NCI-H774 (cell line): ENCODE measurements around the gene ZNF469.

Experiments used
- DNase-seq: peaks from one replicate; lab custom pipeline; 2025; lab: John Stamatoyannopoulos, UW

The ZNF469 gene

DNA sequence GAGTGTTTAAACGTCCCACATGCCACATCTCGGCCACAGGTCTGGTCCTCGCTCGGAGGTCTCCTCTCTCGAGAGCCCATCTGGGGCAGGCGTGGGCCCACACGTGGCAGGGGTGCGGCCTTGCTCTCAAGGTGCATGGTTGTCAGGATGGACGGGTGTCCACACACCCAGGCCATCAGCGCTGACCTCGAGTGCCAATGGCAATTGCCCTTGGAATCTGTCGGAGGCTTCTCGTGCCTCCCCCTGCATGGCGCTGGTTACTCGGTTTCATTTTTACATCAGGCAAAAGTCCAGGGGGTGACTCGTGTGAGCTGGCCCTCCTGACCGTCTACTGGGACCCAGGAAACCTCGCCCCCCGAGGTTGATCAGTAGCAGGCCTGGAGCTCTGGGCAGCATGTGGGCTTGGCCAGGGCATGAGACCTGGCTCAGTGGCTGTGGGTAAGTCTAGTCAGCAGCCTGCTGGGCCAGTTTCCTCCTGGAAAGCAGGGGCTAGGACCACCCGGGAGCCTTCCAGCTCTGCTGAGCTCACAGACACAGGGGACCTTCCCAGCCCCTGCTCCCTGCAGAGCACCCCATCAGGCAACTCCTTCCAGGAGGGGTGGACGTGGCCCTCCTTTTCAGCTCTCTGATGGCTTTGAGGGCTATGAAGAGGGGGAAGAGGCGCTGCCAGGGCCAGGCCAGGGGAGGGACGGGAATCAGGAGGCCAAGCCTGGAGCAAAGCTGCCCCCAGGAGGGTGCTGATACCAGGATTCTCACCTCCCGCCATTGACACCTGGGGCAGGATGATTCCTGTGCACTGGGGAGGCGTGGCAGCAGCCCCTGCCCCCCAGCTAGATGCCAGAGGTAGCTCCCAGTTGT lies 3.7 kb upstream of the ZNF469 start:
- DNase-seq, result no peak

DNA sequence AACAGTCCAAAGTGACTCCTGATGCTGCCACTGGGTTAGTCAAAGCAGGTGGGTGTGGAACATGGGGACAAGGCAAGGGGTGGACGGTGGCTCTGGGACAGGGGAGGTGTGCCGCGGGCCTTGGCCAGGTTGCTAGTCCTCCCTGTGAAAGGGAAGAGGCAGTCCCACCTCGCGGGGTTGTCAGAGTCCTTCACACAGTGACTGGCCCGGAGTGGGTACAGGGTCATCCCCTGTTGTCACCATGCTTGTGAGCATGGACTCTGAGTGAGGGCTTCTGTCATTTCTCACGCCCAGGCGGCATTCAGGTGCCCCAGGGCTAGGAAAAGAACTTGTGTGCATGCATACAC lies 3.1 kb upstream of the ZNF469 start:
- DNase-seq, result no peak

DNA sequence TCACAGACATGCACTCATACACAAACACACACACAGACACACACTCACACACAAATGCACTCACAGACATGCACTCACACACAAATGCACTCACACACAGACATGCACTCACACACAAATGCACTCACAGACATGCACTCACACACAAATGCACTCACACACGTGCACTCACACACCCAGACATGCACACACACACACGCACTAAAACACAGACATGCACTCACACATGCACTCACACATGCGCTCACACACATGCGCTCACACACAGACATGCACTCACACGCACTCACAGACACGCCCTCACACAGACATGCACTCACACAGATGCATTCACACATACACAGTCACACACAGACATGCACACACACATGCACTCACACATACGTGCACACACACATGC lies 2.7 kb upstream of the ZNF469 start:
- no peak for DNase-seq

DNA sequence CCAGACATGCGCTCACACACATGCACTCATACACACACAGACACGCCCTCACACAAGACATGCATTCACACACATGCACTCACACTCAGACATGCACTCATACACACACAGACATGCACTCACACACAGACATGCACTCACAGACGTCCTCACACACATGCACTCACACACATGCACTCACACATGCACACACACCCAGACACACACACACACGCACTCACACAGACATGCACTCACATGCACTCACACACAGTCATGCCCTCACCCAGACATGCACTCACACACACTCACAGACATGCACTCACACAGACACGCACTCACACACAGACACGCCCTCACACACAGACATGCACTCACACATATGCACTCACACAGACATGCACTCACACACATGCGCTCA lies 2.1 kb upstream of the ZNF469 start:
- DNase-seq, result no peak

DNA sequence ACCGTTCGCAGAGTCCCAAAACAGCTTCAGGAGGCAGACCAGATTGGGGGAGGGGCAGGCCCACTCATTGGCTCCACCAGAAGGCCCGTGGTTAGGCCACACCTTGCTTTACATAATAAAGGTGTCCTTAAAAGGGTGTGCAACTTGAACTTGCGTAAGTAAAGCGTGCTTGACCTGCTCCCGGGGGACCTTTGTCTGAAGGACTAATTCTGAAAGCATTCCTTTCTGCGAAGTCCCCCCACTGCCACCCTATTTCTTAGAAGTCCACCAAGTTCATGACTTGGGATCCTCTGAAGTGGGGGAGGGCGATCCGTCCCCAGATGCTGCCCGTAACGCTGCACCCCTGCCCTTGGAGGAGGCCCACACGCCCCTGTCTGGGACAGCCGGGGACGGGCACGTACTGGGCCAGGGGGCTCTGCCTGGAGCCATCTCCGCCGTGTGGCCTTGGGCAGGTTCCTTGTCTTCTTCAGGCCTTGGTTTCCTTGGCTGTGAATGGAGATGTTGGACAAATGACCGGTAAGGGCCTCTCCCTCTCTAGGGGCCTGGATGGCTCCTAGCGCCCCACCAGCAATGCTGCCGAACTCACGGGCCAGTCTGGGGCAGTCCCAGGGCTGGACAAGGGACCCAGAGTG lies 823 bp upstream of the ZNF469 start:
- no peak for DNase-seq

DNA sequence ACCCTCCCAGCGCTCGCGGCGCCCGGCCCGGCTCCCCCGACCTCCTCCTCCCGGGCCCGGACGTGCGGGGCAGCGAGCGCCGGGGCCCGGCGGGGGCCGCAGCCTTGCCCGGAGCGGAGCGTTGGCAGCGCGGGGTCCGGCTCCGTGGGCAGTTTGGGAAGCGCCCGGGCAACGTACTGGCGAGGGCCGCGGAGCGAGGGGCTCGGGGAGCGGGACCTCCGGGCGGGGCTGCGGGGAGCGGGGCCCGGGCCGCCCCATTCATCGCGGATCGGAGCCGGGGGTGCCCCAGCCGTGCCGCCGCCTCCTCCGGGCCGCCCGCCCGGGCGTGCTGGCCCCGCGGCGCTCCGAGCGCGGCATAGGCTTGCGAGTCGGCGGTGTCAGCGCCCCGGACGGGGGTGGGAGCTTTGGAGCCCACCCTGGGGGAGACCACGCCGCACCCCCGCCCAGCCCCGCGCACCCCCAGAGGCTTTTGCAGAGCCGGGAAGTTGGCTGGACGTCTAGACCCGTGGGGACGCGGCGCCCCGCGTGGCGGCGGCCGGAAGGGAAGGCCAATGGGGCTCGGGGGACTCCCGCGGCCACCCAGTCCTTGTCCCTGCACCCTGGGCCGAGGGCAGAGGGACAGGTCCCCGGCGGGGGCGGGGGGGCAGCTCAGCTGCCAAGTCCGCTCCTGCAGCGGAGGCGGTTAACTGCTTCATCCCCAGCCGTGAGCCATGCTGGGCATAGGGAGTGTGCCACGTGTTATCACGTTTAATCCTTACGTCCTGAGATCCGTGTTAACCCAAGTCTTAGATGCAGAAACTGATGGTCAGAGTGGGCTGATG lies 852 bp downstream of the ZNF469 start:
- no peak for DNase-seq

DNA sequence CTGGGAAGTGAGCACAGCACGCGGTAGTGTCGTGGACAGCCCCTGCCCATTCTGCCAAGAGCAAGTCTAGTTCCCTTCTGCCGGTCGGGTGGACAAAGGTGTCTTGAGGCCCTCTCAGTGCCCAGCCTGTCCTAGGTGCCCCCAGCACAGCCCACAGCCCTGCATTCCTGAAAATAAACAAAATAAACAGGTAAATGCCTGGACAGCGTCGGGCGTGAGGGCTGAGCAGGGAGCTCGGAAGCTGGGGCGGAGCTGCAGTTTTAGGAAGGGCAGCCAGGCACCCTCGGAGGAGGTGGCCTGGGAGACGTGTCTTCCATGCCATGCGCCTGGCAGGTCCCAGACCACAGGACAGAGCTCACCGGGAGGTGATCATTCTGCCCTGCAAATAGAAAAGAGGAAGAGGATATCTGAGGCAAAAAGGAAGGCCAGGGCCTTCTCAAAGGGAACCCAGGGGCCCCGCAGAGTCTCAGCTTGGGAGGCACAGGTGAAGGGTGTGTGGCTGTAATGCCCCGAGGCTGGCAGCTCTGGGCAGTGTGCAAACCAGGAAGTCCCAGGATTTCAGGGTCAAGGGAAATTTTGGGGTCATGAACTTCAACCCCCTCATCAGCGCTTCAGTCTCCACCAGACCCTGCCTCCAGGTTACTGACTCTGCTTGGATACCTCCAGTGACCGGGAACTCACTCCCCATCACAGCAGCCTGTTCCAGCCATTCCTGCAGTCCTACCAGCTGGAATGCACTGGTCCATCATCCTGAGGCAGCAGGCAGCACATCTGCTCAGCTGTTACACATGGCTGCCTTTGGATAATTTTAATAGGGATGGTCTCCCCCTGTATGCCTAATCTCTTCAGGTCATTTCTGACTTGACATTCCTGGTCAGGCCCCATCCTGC lies 1.7 kb downstream of the ZNF469 start:
- DNase-seq, result no peak

DNA sequence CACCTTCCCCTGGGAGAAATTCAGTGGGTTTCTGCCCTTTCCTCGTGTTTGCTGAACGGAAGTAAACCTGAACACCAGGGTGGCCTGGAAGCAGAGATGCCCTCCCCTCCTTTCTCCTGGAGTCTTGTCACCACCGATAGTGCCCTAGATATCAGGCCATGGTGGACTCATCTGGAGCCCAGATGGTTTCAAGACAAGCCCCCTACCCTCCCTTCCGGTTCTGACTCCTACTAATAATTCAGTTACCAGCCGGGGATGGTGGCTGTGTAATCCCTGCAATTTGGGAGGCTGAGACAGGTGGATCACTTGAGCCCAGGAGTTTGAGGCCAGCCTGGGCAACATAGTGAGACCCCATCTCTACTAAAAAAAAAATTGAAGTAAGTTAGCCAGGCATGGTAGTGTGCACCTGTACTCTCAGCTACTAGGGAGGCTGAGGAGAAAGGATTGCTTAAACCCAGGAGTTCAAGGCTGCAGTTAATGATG lies 2.4 kb downstream of the ZNF469 start:
- no peak for DNase-seq

DNA sequence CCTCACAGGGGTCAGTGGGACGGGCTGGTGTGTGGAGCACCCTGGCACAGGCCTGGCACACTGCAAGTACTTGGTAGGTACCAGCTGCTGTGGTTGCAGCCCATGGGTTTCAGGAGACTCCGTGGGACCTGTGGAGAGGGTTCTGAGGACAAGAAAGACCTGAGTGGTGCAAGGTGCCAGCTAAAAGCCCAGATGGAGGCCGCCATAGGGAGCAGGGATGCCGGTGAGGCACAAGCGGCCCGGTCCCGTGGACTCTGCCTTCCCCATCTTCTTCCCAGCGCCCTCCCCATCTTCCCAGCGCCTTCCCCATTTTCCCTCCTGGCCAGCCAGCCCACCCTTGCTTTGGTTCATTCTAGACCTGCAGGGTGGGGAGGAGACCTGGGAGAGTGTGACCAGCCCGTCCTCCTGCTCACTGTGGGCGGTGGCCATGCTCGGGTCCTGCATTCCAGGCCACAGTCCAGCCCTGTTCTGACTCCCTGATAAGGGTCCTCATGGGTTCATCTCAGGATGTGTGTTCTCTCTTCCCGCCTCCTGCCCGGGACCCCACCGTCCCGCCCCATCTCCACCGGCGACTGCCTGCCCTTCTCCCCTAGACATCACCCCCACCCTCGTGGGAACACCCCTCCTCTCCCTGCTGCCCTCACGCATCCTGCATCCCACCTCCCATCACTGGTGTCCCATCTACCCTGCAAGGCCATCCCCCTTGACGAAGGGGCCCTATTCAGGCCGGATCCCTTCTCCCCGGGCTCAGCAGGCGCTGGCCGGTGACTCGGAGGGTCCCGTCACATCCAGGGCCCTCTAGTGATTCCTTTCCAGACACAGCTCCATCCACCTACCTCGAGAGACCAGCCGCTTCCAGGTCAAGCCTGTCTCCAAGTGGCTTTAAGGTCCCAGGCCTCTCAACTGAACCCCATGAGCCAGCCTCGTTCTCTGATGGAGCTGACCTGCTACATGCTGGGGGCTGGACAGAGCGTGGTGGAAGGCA lies 3.4 kb downstream of the ZNF469 start:
- DNase-seq, result no peak

DNA sequence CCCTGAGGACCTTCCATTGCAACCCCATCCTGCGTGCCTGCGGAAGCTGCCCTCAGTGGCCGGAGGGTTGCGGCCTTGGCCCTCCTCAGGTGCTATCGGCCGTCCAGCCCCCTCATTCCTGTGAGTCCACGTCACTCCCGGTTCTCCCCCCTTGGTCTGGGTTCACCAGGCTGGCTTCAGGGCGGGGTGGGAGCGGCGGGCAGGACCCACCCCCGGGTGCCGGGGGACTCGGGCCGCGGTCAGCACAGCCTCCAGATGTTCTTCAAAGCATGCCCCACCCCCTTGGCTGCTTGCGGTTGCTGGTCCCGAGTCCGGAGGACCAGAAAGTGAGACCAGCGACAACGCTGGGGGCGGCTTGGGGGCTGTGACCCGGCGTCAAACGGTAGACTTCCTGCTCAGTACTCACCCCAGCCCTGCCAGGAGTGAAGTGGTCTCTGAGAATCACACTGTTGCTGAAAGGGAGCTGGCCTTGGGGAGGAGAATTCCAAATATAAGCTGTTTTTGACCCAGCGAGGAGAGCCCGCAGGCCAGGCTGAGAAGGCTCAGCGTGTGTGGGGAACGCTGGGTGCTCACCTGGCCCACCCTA lies 4.5 kb downstream of the ZNF469 start:
- DNase-seq, result no peak

DNA sequence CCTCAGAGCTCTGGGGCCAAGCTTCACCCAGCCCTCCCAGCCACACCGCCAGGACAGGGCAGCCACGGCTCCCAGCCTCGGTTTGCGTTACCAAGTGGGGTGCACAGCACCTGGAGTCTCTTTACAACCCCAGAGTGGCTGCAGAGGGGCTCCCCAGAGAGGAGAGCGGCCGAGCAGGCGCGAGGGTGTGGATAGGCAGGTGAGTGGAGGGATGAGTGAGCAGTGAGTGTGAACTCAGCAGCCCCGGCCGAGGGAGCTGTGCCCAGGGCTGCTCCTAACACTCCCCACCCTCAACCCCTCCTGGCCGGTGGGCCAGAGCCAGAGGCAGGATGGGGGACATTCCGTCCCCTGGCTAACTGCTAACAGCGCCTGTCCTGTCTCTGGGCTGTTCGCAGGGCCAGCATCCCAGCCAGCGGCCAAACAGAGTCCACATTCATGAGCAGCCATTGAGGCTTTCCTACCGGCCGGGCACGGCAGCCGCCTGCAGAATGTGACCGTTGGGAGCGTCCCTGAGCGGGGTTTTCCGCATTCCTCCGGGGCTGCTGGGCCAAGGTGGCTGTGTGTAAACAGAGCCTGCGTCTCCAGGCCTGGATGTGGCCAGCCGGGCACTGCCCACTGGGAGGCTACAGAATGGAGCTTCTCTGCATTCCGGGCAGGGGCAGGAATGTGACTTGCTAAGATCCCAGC lies 5.3 kb downstream of the ZNF469 start:
- no peak for DNase-seq

DNA sequence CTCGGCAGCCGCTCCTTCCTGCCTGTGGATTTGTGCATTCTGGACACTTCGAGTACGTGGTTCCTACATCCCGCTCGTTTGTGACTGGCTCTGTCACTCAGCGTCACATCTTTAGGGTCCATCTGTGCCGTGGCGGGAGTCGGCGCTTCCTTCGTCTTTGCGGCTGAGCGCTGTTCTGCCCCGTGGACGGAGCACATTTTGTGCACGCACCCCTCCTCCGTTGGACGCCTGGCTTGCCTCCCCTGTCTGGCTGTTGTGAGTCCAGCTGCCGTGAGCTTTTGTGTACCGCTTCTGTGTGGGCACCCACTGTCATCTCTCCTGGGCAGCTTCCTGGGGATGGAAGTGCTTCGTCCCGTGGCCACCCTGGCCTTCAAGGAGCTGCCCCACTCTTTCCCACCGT lies 6.4 kb downstream of the ZNF469 start:
- no peak for DNase-seq

DNA sequence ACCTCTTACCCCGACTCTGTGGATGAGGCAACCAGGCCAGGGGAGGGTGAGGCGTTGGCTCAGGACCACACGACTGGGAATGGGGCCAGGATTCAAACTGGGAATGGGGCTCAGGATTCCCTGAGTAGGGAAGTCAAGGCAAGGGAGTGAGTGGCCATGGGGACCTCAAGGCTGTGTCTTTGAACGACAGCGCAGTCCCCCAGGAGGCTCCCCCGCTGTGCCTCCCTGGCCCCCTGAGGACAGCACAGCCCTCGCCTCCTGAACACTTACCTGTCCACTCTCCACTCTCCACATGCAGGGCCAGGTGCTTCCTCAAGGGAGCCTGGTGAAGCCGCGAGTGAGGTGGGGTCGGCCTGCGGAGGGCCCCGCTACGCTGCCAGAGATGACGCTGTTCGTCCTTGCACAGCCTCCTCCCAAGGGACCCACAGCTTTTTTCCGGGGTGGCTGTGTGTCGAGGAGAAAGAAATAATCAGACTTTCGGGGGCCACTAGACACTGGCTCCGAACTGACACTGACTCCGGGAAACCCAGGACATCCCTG lies 6.9 kb downstream of the ZNF469 start:
- no peak for DNase-seq

DNA sequence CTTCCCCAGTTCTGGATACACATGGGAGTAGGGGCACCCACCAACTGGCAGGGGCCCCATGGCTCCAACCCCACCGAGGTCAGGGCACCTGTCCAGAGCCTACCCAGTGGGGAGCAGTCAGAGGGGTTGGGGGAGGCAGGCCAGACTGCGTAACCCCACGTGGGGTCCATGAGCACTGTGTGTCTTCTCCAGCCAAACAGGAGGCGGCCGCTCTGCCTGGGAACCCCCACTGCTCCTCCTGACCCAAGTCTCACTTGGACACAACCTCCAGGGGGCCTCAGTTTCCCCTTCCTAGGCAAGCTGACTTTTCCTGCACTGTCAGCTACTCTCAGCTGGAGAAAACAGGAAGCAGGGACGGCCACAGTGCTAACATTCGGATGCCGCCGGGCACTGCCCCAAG lies 7.5 kb downstream of the ZNF469 start:
- no peak for DNase-seq

DNA sequence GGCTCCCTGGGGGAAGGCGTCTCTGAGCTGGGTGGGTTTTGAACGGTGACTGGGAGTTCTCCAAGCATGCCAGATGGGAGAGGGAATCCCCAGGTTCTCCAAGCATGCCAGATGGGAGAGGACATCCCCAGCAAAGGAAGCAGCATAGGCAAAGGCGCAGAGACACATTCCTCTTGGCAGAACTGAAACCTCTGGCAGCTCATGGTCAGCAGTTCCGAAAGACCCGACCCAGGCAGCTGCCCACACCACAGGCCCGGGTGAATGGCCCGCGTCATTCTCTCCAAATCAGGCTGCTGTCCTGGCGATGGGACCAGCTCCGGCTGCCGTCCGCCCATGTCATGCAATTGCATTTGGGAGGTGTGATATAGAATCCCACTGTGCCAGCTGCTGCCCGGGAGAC lies 8.0 kb downstream of the ZNF469 start:
- DNase-seq, result no peak

DNA sequence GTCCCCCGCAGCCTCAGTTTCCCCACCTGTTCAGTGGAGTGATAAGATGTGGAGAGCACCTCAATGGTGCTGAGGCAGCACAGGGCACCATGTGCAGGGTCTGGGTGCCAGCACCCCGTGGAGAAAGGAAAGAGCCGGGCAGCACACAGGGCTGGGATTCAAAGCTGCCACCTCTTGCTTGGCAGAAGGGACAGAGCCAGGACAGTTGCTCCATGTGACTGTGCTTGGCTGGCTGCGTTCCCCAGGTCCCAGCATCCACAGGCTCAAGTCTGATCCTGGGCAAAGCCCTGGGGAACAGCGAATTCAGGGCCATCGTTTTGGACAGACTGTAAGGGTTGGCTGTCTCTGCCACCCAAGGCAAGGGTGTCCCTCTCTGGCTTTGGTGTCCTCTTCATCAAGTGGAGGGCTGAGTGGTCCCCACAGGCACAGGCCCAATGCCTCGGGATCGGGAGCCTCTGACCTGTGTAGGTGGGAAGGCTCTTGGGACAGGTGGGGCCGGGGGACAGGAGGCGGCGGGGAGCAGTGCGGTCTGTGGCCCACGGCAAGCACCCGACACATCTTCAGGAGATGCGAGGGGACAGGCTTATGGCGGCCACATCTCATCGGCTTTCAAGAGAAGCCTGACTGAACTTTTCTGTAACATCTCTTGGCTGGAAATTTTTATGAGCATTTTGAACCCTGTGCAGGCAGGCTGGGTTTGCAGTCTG lies 8.5 kb downstream of the ZNF469 start:
- DNase-seq, result no peak

DNA sequence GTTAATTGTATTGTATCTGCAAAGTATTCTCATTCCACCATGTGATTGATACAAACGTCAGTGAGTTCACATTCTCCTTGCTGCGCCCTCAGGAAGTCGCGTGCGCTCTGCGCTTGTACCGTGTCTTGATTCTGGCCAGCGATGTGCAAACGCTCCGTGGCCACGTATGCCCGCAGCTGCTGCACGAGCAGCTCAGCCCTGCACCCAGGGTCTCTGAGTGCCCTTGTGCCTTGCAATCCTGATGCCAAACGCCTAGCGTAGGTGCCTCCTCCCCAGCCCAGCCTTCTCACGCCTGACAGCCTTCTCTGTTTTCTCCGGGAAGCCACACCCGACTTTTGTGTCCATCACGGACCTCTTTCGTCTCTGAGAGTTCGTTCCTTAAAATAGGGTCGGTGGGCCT lies 9.4 kb downstream of the ZNF469 start:
- DNase-seq, result no peak

DNA sequence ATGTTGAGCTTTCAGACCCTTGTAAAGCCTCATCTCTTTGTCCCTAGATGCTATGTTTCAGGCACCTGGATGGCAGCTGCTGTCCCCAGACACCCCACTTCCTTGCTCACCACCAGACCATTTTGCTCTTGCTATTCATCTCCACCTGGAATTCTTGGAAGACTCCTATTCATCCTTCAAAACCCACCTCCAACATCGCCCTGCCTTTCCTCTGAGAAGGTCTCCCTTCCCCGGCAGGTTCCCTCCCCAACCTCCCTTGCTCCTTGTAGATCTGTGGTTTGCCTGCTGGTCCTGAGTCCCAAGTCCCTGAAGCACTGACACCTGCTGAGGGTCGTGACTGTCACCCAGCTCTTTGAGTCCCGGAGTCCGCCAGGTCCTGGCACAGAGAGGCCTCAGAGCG lies 9.9 kb downstream of the ZNF469 start:
- no peak for DNase-seq

DNA sequence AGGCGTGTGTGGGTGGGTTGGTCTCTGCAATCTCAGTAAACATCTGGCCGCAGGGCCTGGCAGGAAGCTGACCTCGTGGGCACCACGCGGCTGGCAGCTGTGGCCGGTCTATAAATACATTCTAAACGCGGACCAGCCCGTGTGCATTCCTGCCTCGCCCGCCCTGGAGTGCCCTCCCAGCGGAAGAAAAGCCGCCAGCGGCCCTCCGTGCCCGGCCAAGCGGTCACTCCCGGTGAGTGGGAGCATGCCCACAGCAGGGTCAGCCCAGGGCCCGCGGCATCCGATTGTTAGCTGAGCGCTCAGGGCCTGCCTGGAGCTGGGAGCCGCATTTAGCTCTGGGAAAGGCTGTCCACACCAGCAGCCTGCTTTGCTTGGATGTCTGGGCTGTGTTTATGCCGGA lies 10.3 kb downstream of the ZNF469 start:
- DNase-seq, result no peak
